HS-5 (cell line): Measurements from ENCODE around the gene MON1A.

Experiments
- DNase-seq: peaks from one replicate; pipeline ENCODE4 v3.0.0-alpha.2; 2012; ENCODE audit warnings: low read depth

Gene MON1A

GRCh38 chr3:49889296-49889695 lies 40.3 kb downstream of the MON1A start:
- DNase-seq = no peak

GRCh38 chr3:49886922-49887265 lies 42.7 kb downstream of the MON1A start:
- no peak for DNase-seq

- DNase-seq = no peak
Measured at GRCh38 chr3:49883998-49884397, 45.6 kb downstream of the MON1A start.

- no peak for DNase-seq
Measured at GRCh38 chr3:49882166-49882565, 47.4 kb downstream of the MON1A start.

- no peak for DNase-seq
Measured at GRCh38 chr3:49880581-49881315, 48.9 kb downstream of the MON1A start.

GRCh38 chr3:49879721-49880120 lies 49.9 kb downstream of the MON1A start:
- no peak for DNase-seq

- no peak for DNase-seq
Measured at GRCh38 chr3:49878686-49879085, 50.9 kb downstream of the MON1A start.

GRCh38 chr3:49877716-49878115 lies 51.9 kb downstream of the MON1A start:
- no peak for DNase-seq

GRCh38 chr3:49876567-49876966 lies 53.0 kb downstream of the MON1A start:
- DNase-seq = no peak

- no peak for DNase-seq
Measured at GRCh38 chr3:49873623-49874022, 56.0 kb downstream of the MON1A start.

- DNase-seq = no peak
Measured at GRCh38 chr3:49872801-49873281, 56.8 kb downstream of the MON1A start.

- no peak for DNase-seq
Measured at GRCh38 chr3:49871531-49872153, 58.0 kb downstream of the MON1A start.

- DNase-seq = no peak
Measured at GRCh38 chr3:49869525-49870126, 60.0 kb downstream of the MON1A start, which contains the start of gene CAMKV. Gene CAMKV, minus strand, starts transcription at chr3:49869906. Its CDS starts 7,518 bp downstream, at chr3:49862388.

- no peak for DNase-seq
Measured at GRCh38 chr3:49868862-49869466, 60.6 kb downstream of the MON1A start.

GRCh38 chr3:49867871-49868321 lies 61.7 kb downstream of the MON1A start:
- DNase-seq = no peak

GRCh38 chr3:49867400-49867799 lies 62.2 kb downstream of the MON1A start:
- DNase-seq = no peak

GRCh38 chr3:49865198-49865784 lies 64.3 kb downstream of the MON1A start:
- no peak for DNase-seq

GRCh38 chr3:49864505-49864904 lies 65.1 kb downstream of the MON1A start:
- no peak for DNase-seq

- no peak for DNase-seq
Measured at GRCh38 chr3:49859576-49860305, 69.9 kb downstream of the MON1A start.
